Smooth muscle cell (in vitro differentiated cells): ENCODE measurements around the gene ODC1. TPM values are rescaled to one million over a fixed set of nuclear protein-coding genes. Genes with fewer than 3 reads are reported as not detected.

Source experiments
- DNase-seq: peaks from one replicate; lab custom pipeline; 2025; ENCODE audit not compliant: unreplicated experiment; lab: John Stamatoyannopoulos, UW
- H2AFZ ChIP-seq: fragments of 200-600 bp; sonication (generic); 2 replicates; pipeline ENCODE4 v1.6.0; 2016; ENCODE audit warnings: antibody characterized with exemption, low read depth, mild to moderate bottlenecking
- H3F3A ChIP-seq: fragments of 200-600 bp; sonication (generic); 2 replicates; pipeline ENCODE4 v1.6.0; 2017; ENCODE audit warnings: antibody characterized with exemption, low read depth
- H3K27ac ChIP-seq: fragments of 200-600 bp; sonication (generic); 2 replicates; pipeline ENCODE4 v1.5.1; 2016; ENCODE audit warnings: low read depth, mild to moderate bottlenecking
- H3K27me3 ChIP-seq: fragments of 200-600 bp; sonication (generic); 2 replicates; pipeline ENCODE4 v1.6.1; 2016; ENCODE audit warnings: low read depth, mild to moderate bottlenecking
- H3K36me3 ChIP-seq: fragments of 200-600 bp; sonication (generic); 2 replicates; pipeline ENCODE4 v1.5.1; 2016; ENCODE audit warnings: low read depth
- H3K4me1 ChIP-seq: fragments of 200-600 bp; sonication (generic); 2 replicates; pipeline ENCODE4 v1.5.1; 2016; ENCODE audit warnings: low read depth
- H3K4me2 ChIP-seq: fragments of 200-600 bp; sonication (generic); 2 replicates; pipeline ENCODE4 v1.6.0; 2016; ENCODE audit warnings: mild to moderate bottlenecking
- H3K4me3 ChIP-seq: fragments of 200-600 bp; sonication (generic); 2 replicates; pipeline ENCODE4 v1.5.1; 2016; ENCODE audit warnings: mild to moderate bottlenecking
- H3K79me2 ChIP-seq: fragments of 200-600 bp; sonication (generic); 2 replicates; pipeline ENCODE4 v1.6.0; 2016; ENCODE audit warnings: low read depth, mild to moderate bottlenecking
- H3K9ac ChIP-seq: fragments of 200-600 bp; sonication (generic); 2 replicates; pipeline ENCODE4 v1.6.0; 2016; ENCODE audit warnings: low read depth
- H3K9me3 ChIP-seq: fragments of 200-600 bp; sonication (generic); replicated peaks from 2 replicates; pipeline ENCODE4 v1.5.1; 2016; ENCODE audit warnings: low read depth
- H4K20me1 ChIP-seq: fragments of 200-600 bp; sonication (generic); 2 replicates; pipeline ENCODE4 v1.6.0; 2016; ENCODE audit warnings: low read depth
- WGBS: methylation state at CpG from one replicate; pipeline ENCODE4 v1.1.7; 2016; ENCODE audit warnings: low lambda C conversion rate; 5-methylcytosine and 5-hydroxymethylcytosine counted together
- polyA plus RNA-seq: library from polyadenylated mRNA; unstranded; fragments of >200 nt; fragmentation: Nextera tagmentation; extraction: Ambion mirVana; gene quantifications from 2 replicates; pipeline ENCODE4 v1.2.1, GENCODE V29; 2016
- total RNA-seq: library from RNA; depleted of rRNA; stranded (reverse); fragments of >200 nt; gene quantifications from 2 replicates; pipeline ENCODE4 v1.2.3, GENCODE V29; 2014
- TF ChIP-seq, protein P1 (sequence below): fragments of 200-600 bp; sonication (generic); IDR thresholded peaks from 2 replicates; pipeline ENCODE4 v1.5.1; 2017; ENCODE audit warnings: borderline replicate concordance, mild to moderate bottlenecking, antibody characterized with exemption; ENCODE audit not compliant: insufficient read depth, poor library complexity, severe bottlenecking

Gene ODC1
- total and polyA plus RNA-seq, 2 experiments from 2014 or later = 22.4 to 34.7 TPM

- Histone ChIP-seq H3K27me3 (no peaks in the 10 kb centered on the region), H3K79me2 (no peaks in the 10 kb centered on the region), H3K4me2 (peak overlapping the region; percentile 63), H3F3A (no peaks in the 10 kb centered on the region), H3K4me1 (no peaks in the 10 kb centered on the region), H3K27ac (no peak overlapping the region), H4K20me1 (no peaks in the 10 kb centered on the region), H3K36me3 (peaks cover under 1% of the 10 kb centered on the region), H2AFZ (no peak overlapping the region), H3K9me3 (no peaks in the 10 kb centered on the region), H3K4me3 (no peak overlapping the region), H3K9ac (no peak overlapping the region)
- peak; percentile 48 for DNase-seq
- WGBS = 43% methylated on average over 27 of the region's 28 CpGs
- TF ChIP-seq, protein P1, sequence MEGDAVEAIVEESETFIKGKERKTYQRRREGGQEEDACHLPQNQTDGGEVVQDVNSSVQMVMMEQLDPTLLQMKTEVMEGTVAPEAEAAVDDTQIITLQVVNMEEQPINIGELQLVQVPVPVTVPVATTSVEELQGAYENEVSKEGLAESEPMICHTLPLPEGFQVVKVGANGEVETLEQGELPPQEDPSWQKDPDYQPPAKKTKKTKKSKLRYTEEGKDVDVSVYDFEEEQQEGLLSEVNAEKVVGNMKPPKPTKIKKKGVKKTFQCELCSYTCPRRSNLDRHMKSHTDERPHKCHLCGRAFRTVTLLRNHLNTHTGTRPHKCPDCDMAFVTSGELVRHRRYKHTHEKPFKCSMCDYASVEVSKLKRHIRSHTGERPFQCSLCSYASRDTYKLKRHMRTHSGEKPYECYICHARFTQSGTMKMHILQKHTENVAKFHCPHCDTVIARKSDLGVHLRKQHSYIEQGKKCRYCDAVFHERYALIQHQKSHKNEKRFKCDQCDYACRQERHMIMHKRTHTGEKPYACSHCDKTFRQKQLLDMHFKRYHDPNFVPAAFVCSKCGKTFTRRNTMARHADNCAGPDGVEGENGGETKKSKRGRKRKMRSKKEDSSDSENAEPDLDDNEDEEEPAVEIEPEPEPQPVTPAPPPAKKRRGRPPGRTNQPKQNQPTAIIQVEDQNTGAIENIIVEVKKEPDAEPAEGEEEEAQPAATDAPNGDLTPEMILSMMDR = peak; percentile 98
Measured at GRCh38 chr2:10434886-10435819, 13.0 kb downstream of the ODC1 start.

DNA sequence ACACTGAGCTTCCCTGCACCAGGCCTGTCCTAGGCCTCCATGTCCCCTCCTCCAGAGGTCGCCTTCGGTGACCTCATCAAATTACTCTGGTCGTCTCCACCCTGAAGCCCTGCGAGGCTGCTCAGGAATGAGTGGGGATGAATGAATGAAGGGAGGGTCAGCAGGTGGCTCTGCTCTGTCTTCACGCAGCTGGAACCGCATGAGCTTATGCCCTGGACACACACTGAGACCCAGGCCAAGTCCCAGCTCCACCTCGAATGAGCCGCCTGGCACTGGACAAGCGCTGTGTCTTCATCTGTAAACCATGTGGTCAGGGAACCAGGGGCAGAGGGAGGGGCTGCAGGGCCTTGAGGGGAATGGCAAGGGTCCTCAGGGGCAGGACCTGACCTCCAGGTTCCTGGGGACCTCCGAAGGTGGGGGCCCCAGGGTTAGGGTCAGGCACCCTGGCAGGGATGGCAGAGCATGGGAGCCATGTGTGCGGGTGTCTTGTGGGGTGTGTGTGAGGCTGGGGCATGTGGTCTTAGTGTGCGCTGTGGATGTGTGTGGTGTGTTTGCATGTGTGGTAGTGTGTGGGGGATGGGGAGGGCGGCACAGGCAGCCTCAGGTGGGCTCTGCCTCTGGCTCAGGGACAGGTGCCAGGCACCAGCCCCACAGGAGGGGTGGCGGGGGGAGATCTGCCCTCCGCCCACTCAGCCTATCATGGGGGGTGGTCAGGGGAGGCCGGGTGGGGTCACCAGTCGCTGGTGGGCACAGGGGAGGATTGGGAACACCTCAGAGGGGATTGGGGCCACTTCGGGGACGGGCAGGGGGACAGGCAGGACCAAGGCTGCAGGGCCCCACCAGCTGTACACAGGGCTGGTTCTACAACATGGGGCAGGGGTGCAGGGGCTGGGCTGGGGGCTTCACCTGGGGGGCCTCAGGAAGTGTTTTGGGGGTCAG is 13.9 kb downstream of the ODC1 start:
- no peaks in the 10 kb centered on the region for H3K36me3 ChIP-seq
- no peak overlapping the region for H3K9ac ChIP-seq
- H3F3A ChIP-seq = no peaks in the 10 kb centered on the region
- 86% methylated on average over 14 of the region's 19 CpGs for WGBS
- TF ChIP-seq, protein P1 = no peak
- H3K4me3 ChIP-seq = no peak overlapping the region
- no peaks in the 10 kb centered on the region for H3K79me2 ChIP-seq
- H3K4me2 ChIP-seq = peak overlapping the region; percentile 63
- no peaks in the 10 kb centered on the region for H3K27me3 ChIP-seq
- DNase-seq = no peak
- H3K4me1 ChIP-seq = no peaks in the 10 kb centered on the region
- no peak overlapping the region for H3K27ac ChIP-seq
- no peaks in the 10 kb centered on the region for H4K20me1 ChIP-seq
- H3K9me3 ChIP-seq = no peaks in the 10 kb centered on the region
- H2AFZ ChIP-seq = no peak overlapping the region

GRCh38 chr2:10433264-10433946 is 14.7 kb downstream of the ODC1 start:
- no peak overlapping the region for H3K9ac ChIP-seq
- 98% methylated on average over 9 of the region's 10 CpGs for WGBS
- no peak overlapping the region for H2AFZ ChIP-seq
- H3K9me3 ChIP-seq = no peaks in the 10 kb centered on the region
- TF ChIP-seq, protein P1 = no peak
- no peaks in the 10 kb centered on the region for H4K20me1 ChIP-seq
- no peak for DNase-seq
- no peaks in the 10 kb centered on the region for H3K27me3 ChIP-seq
- H3K4me1 ChIP-seq = no peaks in the 10 kb centered on the region
- H3K27ac ChIP-seq = no peak overlapping the region
- no peaks in the 10 kb centered on the region for H3K79me2 ChIP-seq
- H3K36me3 ChIP-seq = no peaks in the 10 kb centered on the region
- H3K4me3 ChIP-seq = no peak overlapping the region
- H3K4me2 ChIP-seq = no peak overlapping the region
- H3F3A ChIP-seq = no peaks in the 10 kb centered on the region
